ENCODE data around the gene DNAJC4.

Gene DNAJC4

DNA sequence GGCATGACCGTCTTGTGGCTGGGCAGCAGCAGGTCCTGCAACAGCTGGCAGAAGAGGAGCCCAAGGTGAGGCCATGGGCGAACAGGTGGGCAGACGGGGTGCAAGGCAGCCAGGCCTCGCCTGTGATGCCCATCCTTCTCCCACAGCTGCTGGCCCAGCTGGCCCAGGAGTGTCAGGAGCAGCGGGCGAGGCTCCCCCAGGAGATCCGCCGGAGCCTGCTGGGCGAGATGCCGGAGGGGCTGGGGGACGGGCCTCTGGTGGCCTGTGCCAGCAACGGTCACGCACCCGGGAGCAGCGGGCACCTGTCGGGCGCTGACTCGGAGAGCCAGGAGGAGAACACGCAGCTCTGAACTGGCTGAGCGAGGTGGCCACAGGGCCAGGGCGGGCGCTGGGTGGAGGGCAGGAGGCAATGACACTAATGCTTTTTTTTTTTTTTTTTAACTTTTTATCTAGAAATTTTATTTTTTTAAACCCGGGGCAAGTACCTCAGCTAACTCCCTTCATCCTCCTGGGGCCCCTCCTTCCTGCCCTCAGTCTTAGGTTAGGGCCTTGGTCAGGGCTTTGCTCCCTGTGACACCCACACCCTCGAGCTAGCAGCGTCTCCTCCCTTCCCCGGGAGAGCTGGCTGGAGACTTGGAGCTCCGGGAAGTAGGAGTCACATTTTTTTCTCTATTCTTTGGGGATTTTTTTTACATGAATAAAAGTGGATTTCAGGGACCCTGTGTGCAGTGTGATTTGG, 37.0 kb downstream of the DNAJC4 start:
- TF ChIP-seq ZNF274 (IDR thresholded peaks at IDR 0.05; ENCODE audit: low read depth, low read length), result no peak
- H3K4me3 ChIP-seq (ENCODE audit: low read length), result no peak overlapping the region

DNA sequence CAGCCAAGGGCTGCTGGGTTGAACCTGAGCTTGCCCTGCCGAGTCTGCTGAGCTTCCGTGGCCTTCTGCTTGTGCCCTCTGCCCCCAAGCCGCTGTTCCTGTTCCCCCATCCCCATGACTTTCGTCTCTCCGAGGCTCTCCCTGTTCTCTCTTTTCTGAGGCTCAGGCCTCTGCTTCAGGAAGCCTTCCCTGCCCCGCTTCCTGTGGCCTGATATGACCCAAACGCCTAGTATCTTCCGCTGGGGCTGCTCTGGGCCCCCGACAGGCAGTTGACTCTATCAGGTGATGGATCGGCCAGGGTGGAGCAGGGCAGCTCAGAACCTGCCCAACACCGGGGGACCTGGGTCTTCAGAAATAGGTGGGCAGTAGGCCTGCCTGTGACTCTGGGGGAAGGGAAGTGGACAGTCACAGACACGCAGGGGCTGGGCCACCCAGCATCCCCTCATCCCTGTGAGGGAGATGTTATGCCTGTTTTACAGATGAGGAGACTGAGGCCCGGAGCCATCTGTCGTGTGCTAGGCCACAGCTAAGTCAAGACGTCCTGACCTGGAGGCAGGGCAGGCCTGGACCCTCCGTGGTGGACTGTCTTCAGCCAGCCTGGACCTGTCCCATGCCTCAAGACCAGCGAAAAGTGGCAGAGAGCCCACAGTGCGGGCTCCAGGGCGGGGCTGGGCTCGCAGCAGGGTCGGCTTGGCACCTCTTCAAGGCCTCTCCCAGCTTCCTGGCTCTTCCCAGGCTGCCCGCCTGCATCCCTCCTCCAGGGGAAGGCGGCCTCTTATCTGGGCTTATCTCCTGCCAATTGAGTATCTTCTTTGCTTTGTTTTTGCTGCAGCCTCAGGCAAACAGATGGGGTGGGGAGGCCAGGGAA, 37.9 kb downstream of the DNAJC4 start:
- TF ChIP-seq ZNF274 (IDR thresholded peaks at IDR 0.05; ENCODE audit: low read depth, low read length), result no peak
- H3K4me3 ChIP-seq (ENCODE audit: low read length), result peak overlapping the region; percentile 74; the same call in 1 of the 2 replicates

- no peak for TF ChIP-seq ZNF274 (IDR thresholded peaks at IDR 0.05; ENCODE audit: low read depth, low read length)
- H3K4me3 ChIP-seq (ENCODE audit: low read length), result peak overlapping the region; percentile 74
Measured at GRCh38 chr11:64268893-64269539, 38.7 kb downstream of the DNAJC4 start.

DNA sequence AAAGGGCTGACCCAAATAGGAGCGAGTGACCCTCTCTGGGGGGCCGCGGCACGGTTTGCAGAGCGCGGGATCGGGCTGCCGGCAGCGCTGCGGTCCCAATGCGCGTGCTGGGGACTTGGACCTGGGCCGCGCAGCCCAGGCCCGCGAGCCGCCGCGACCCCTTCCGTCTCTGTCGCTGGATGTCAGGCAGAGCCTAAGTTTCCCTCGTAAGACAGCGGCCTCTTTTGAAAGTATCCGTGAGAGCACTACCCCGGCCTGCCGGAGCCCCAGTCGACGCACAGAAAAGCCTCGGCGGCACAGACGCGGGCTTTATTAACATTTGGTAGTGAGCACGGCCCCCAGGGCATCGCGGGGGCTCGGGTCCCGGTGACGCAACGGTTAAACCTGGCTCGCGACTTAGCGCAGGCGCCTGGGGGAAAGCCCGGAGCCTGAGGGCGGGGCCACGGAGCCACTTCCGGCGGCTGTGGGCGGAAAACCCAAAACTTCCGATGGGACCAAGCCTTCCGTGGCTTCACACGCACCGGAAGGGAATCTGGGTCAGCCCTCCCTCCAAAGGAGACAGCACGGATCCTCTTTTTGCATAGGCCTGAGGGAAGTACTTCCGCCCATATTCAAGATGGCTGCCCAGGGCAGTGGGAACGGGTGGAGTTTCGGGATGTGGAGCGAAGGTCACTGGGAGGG, 39.3 kb downstream of the DNAJC4 start:
- TF ChIP-seq ZNF274 (IDR thresholded peaks at IDR 0.05; ENCODE audit: low read depth, low read length), result no peak

DNA sequence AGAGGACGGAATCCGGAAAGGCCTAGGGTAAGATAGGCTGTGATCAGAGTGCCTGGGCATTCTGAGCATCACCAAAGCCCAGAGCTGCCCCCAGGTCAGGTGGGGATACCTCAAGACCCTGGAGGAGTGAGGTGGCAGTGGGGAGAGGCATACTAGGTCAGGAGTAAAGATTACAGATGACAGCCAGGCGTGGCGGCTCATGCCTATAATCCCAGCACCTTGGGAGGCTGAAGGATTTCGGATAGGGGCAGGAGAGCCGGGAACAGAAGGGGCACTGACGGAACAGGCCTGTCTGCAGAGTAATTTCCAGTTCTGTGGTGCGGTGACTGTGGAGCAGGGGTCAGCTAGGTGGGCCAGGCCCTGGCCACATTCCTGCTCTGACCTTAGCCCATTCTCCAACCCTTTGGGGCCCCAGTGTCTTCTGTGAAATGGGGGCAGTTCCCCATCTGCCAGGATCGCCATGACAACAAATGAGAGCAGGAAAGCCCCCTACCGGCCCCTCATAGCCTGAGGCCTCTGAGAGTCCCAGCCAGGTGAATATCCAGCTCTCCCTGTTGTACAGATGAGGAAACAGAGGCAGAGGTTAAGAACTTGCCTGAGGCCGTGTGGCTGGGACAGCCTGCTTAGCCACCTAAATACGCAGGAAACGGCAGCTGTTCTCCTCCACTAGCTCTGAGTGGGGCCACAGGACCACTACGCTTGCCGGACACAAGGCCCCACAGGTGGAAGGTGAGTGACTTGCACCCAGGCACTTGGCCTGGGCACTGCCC, 44.9 kb downstream of the DNAJC4 start:
- no peak for TF ChIP-seq ZNF274 (IDR thresholded peaks at IDR 0.05; ENCODE audit: low read depth, low read length)
- no peak overlapping the region for H3K4me3 ChIP-seq (ENCODE audit: low read length)

More for the DNA sequence above, 39.3 kb downstream of the DNAJC4 start:
- H3K4me3 ChIP-seq (ENCODE audit: low read length), result peak overlapping the region; percentile 76

- TF ChIP-seq ZNF274 (IDR thresholded peaks at IDR 0.05; ENCODE audit: low read depth, low read length), result no peak
- no peak overlapping the region for H3K4me3 ChIP-seq (ENCODE audit: low read length)
Measured at GRCh38 chr11:64275841-64276240, 45.5 kb downstream of the DNAJC4 start.

- no peak for TF ChIP-seq ZNF274 (IDR thresholded peaks at IDR 0.05; ENCODE audit: low read depth, low read length)
- no peak overlapping the region for H3K4me3 ChIP-seq (ENCODE audit: low read length)
Measured at GRCh38 chr11:64276653-64277431, 46.5 kb downstream of the DNAJC4 start.

DNA sequence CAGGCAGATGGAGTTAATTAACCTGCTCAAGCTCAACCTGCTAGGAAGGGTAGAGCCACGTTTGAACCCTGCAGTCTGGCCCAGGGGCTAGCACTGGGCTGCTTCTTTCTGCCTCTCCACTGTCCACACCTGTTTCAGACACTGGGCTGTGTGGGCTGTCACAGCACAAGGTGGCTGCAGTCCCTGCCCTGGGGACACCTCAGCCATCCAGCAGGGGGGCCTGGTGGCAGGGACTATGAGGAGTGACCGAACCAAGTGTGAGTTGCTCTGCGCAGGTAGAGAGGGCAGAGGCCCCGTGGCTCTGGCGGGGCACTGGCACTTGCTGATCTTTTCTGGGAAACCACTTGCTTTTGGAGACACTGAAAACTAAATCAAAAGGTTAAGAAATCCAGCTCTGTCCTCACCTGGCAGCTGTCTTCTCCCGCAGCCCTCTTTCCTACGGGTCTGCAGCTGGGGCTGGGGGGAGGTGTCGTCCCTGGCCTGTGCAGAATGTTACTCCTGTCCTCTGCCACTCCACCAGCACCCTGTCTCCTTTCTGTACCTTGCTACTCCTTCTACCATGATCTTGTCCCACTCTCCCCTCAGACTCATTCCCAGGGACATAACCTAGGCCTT, 48.3 kb downstream of the DNAJC4 start:
- no peak for TF ChIP-seq ZNF274 (IDR thresholded peaks at IDR 0.05; ENCODE audit: low read depth, low read length)
- no peak overlapping the region for H3K4me3 ChIP-seq (ENCODE audit: low read length)

GRCh38 chr11:64281957-64282770, 51.8 kb downstream of the DNAJC4 start:
- TF ChIP-seq ZNF274 (IDR thresholded peaks at IDR 0.05; ENCODE audit: low read depth, low read length), result no peak
- H3K4me3 ChIP-seq (ENCODE audit: low read length), result no peak overlapping the region

GRCh38 chr11:64283092-64283491, 52.7 kb downstream of the DNAJC4 start:
- TF ChIP-seq ZNF274 (IDR thresholded peaks at IDR 0.05; ENCODE audit: low read depth, low read length), result no peak

More at GRCh38 chr11:64283092-64283491, 52.7 kb downstream of the DNAJC4 start:
- no peak overlapping the region for H3K4me3 ChIP-seq (ENCODE audit: low read length)

Data from GM08714 (cell line).